Ishikawa (cell line): Measurements from ENCODE around the gene SUCLG1.

Source experiments
- CEBPB ChIP-seq: IDR thresholded peaks from 2 replicates; pipeline ENCODE4 v1.6.1; 2012
- CREB1 ChIP-seq: IDR thresholded peaks from 2 replicates; pipeline ENCODE4 v1.6.1; 2012; ENCODE audit warnings: low read depth
- EGR1 ChIP-seq: IDR thresholded peaks from 2 replicates; pipeline ENCODE4 v1.6.1; 2012
- EP300 ChIP-seq: IDR thresholded peaks from 2 replicates; pipeline ENCODE4 v1.6.1; 2012; ENCODE audit warnings: borderline replicate concordance
- FOXM1 ChIP-seq: IDR thresholded peaks from 2 replicates; pipeline ENCODE4 v1.6.1; 2012; ENCODE audit warnings: low read depth, borderline replicate concordance
- NFIC ChIP-seq: IDR thresholded peaks from 2 replicates; pipeline ENCODE4 v1.6.1; 2012
- RAD21 ChIP-seq: IDR thresholded peaks from 2 replicates; pipeline ENCODE4 v1.6.1; 2012; ENCODE audit warnings: low read depth
- TAF1 ChIP-seq: IDR thresholded peaks from 2 replicates; pipeline ENCODE4 v1.6.1; 2012; ENCODE audit warnings: low read depth, mild to moderate bottlenecking
- TCF12 ChIP-seq: IDR thresholded peaks from 2 replicates; pipeline ENCODE4 v1.6.1; 2012; ENCODE audit warnings: low read depth
- TEAD4 ChIP-seq: IDR thresholded peaks from 2 replicates; pipeline ENCODE4 v1.6.1; 2012
- YY1 ChIP-seq: IDR thresholded peaks from 2 replicates; pipeline ENCODE4 v1.6.1; 2012; ENCODE audit warnings: low read depth
- ZBTB7A ChIP-seq: IDR thresholded peaks from 2 replicates; pipeline ENCODE4 v1.6.1; 2012; ENCODE audit warnings: low read depth
- TF ChIP-seq, protein P1 (sequence below): IDR thresholded peaks from 2 replicates; pipeline ENCODE4 v1.6.1; 2012
- TF ChIP-seq, protein P2 (sequence below): IDR thresholded peaks from 2 replicates; pipeline ENCODE4 v1.6.1; 2012; ENCODE audit warnings: low read depth, mild to moderate bottlenecking
- TF ChIP-seq, protein P3 (sequence below): IDR thresholded peaks from 2 replicates; pipeline ENCODE4 v1.6.1; 2012

Gene SUCLG1

DNA sequence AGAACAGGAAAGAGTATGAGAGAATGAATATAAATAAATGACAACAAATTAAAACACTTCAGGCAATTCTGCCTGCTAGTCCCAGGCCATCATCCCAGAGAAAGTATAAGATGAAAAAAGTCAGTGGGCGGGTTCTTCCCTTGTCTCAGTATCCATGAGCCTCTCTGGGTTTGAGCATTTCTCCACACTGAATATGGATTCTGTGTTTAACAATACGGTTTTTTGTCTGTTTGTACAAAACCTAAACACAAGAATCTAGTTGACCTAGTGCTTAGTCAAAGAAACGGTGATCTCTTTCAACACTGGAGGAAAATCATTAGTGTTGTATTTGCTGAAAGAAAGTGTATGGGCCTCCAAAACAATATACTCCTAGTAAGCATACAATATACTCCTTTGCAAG is 10.0 kb downstream of the SUCLG1 start:
- TF ChIP-seq, protein P1, sequence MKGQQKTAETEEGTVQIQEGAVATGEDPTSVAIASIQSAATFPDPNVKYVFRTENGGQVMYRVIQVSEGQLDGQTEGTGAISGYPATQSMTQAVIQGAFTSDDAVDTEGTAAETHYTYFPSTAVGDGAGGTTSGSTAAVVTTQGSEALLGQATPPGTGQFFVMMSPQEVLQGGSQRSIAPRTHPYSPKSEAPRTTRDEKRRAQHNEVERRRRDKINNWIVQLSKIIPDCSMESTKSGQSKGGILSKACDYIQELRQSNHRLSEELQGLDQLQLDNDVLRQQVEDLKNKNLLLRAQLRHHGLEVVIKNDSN = no peak
- TF ChIP-seq, protein P2, sequence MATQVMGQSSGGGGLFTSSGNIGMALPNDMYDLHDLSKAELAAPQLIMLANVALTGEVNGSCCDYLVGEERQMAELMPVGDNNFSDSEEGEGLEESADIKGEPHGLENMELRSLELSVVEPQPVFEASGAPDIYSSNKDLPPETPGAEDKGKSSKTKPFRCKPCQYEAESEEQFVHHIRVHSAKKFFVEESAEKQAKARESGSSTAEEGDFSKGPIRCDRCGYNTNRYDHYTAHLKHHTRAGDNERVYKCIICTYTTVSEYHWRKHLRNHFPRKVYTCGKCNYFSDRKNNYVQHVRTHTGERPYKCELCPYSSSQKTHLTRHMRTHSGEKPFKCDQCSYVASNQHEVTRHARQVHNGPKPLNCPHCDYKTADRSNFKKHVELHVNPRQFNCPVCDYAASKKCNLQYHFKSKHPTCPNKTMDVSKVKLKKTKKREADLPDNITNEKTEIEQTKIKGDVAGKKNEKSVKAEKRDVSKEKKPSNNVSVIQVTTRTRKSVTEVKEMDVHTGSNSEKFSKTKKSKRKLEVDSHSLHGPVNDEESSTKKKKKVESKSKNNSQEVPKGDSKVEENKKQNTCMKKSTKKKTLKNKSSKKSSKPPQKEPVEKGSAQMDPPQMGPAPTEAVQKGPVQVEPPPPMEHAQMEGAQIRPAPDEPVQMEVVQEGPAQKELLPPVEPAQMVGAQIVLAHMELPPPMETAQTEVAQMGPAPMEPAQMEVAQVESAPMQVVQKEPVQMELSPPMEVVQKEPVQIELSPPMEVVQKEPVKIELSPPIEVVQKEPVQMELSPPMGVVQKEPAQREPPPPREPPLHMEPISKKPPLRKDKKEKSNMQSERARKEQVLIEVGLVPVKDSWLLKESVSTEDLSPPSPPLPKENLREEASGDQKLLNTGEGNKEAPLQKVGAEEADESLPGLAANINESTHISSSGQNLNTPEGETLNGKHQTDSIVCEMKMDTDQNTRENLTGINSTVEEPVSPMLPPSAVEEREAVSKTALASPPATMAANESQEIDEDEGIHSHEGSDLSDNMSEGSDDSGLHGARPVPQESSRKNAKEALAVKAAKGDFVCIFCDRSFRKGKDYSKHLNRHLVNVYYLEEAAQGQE = no peak
- TF ChIP-seq ZBTB7A (no peak), RAD21 (no peak), CEBPB (no peak)
- TF ChIP-seq, protein P3, sequence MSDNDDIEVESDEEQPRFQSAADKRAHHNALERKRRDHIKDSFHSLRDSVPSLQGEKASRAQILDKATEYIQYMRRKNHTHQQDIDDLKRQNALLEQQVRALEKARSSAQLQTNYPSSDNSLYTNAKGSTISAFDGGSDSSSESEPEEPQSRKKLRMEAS = no peak

DNA sequence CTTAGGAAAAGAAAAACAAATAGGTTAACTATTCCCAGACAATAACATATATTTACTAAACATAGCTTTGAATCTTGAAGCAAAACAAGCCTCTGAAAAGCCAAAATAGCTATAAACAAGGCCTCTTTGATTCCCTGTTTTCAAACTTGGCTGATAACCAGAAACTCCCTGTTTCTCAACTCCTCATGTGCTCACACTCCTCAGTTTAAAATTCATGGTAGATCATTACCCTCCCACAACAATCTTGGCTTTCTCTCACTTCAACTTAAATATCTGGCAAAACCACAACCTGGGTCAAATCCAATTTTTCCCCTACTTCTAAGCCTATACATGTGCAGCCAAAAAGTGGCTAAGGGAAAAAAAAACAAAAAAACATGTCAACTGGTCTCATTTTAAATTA is 15.6 kb downstream of the SUCLG1 start:
- TF ChIP-seq NFIC = no peak

DNA sequence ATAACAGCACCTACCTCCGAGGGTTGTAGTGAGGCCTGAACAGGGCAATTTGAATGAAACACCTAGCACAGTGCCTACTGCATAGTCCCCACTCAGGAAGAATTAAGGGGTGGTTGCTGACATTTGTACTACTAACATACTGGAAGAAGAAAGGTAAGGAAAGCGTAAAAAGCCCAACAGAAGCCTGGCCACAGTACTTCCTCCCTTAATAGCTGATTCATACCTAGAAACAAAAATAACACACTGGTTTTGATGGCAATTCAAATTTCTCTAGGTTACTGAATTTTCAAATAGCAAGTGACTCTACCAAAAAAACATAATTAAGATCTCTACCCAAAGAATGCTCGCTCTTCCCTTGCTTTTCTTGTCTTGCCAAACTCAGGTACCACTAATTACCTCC is 16.2 kb downstream of the SUCLG1 start:
- no peak for TF ChIP-seq TEAD4
- TF ChIP-seq TCF12 = no peak
- TF ChIP-seq FOXM1 = no peak
- TF ChIP-seq RAD21 = no peak
- no peak for TF ChIP-seq EP300
- TF ChIP-seq, protein P3 = no peak
- TF ChIP-seq TAF1 = no peak
- no peak for TF ChIP-seq YY1
- TF ChIP-seq ZBTB7A = no peak
- TF ChIP-seq NFIC = no peak
- TF ChIP-seq, protein P2 = no peak
- TF ChIP-seq, protein P1 = no peak
- no peak for TF ChIP-seq EGR1
- TF ChIP-seq CREB1 = no peak
- TF ChIP-seq CEBPB = no peak

DNA sequence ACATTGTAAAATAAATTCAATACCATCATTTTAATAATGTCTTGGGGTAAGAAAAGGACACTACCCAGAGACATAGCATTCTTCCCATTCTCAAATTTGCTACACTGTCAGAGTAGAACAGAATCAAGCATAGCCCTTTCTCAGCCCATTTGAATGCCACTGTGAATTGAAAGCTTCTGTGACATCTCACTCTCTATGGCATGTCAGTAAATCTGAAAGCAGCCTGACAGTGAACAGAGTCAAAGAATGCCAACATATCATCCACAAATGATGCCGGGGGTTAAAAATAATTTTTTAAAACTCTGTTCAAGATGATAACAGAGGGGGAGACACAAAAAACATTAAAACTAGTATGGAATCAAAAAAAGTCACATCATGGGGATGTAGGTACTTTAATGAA is 17.6 kb downstream of the SUCLG1 start:
- TF ChIP-seq EP300 = no peak
- no peak for TF ChIP-seq TCF12
- TF ChIP-seq, protein P1 = no peak
- TF ChIP-seq FOXM1 = no peak
- no peak for TF ChIP-seq NFIC
- TF ChIP-seq, protein P2 = no peak

DNA sequence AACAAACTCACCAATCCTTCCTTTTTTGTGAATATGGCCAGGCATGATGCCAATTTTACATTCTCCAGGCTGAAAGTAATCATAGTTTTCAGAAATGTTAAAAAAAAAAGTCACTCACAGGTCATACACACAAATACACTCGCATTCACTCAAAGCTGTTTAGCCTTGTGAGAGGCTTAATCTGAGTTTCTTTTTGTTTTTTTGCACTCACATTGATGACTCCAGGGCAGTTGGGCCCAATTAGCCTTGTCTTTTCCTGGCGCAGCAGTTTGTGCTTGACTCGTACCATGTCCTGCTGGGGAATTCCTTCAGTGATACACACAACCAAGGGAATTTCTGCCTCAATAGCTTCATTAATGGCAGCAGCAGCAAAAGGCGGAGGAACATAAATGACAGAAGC is 18.0 kb downstream of the SUCLG1 start:
- TF ChIP-seq ZBTB7A (no peak), FOXM1 (no peak), YY1 (no peak), TEAD4 (no peak), NFIC (no peak), CREB1 (no peak), TAF1 (no peak), CEBPB (no peak), RAD21 (no peak), EP300 (no peak), TCF12 (no peak)
- TF ChIP-seq, protein P3 = no peak
- TF ChIP-seq, protein P1 = no peak
- TF ChIP-seq, protein P2 = no peak
